H9 (cell line): ENCODE measurements around the gene ZGRF1. TPM values are rescaled to one million over a fixed set of nuclear protein-coding genes. Genes with fewer than 3 reads are reported as not detected.

ENCODE experiments used
- DNase-seq: peaks from one replicate; pipeline ENCODE4 v3.0.0-alpha.2; 2017
- H2AFZ ChIP-seq: one replicate; pipeline ENCODE4 v1.6.1; 2013; ENCODE audit warnings: mild to moderate bottlenecking, low read length, control low read depth, moderate library complexity
- H2AK5ac ChIP-seq: 2 replicates; pipeline ENCODE4 v1.6.1; 2013; ENCODE audit warnings: low read length, control low read depth, mixed read lengths; ENCODE audit not compliant: insufficient read length
- H2BK120ac ChIP-seq: one replicate; pipeline ENCODE4 v1.6.1; 2013; ENCODE audit warnings: low read depth, mild to moderate bottlenecking, low read length, control low read depth, inconsistent platforms; ENCODE audit not compliant: poor library complexity, severe bottlenecking
- H2BK12ac ChIP-seq: 2 replicates; pipeline ENCODE4 v1.6.1; 2013; ENCODE audit warnings: low read length, control low read depth, mixed read lengths, low read depth; ENCODE audit not compliant: insufficient read length
- H2BK15ac ChIP-seq: 2 replicates; pipeline ENCODE4 v1.6.1; 2013; ENCODE audit warnings: low read depth, low read length, control low read depth
- H2BK20ac ChIP-seq: one replicate; pipeline ENCODE4 v1.6.1; 2013; ENCODE audit warnings: low read depth, mild to moderate bottlenecking, low read length, control low read depth, inconsistent platforms; ENCODE audit not compliant: poor library complexity, severe bottlenecking
- H2BK5ac ChIP-seq: 2 replicates; pipeline ENCODE4 v1.6.1; 2013; ENCODE audit warnings: low read length, control low read depth, mixed read lengths; ENCODE audit not compliant: insufficient read length
- H3K14ac ChIP-seq: 2 replicates; pipeline ENCODE4 v1.6.1; 2013; ENCODE audit warnings: low read length, control low read depth; ENCODE audit not compliant: insufficient read depth
- H3K18ac ChIP-seq: 2 replicates; pipeline ENCODE4 v1.6.1; 2013; ENCODE audit warnings: low read depth, mild to moderate bottlenecking, mixed read lengths, low read length, control low read depth; ENCODE audit not compliant: insufficient read length
- H3K23ac ChIP-seq: 2 replicates; pipeline ENCODE4 v1.6.1; 2013; ENCODE audit warnings: low read length, control low read depth, mixed read lengths, low read depth; ENCODE audit not compliant: insufficient read length
- H3K23me2 ChIP-seq: 2 replicates; pipeline ENCODE4 v1.6.1; 2013; ENCODE audit warnings: low read depth, mild to moderate bottlenecking, mixed read lengths, low read length, control low read depth; ENCODE audit not compliant: insufficient read length, poor library complexity, severe bottlenecking
- H3K27ac ChIP-seq: 2 replicates; pipeline ENCODE4 v1.5.1; 2013; ENCODE audit warnings: low read length, control low read depth, mixed read lengths, low read depth; ENCODE audit not compliant: insufficient read length
- H3K27me3 ChIP-seq: 2 replicates; pipeline ENCODE4 v1.6.1; 2013; ENCODE audit warnings: low read length, control low read depth, inconsistent platforms; ENCODE audit not compliant: insufficient read depth
- H3K4ac ChIP-seq: 2 replicates; pipeline ENCODE4 v1.6.1; 2013; ENCODE audit warnings: low read depth, mild to moderate bottlenecking, control low read depth, inconsistent platforms, low read length, moderate library complexity
- H3K4me1 ChIP-seq: 2 replicates; pipeline ENCODE4 v1.6.1; 2013; ENCODE audit warnings: low read length, control low read depth, inconsistent platforms; ENCODE audit not compliant: insufficient read depth
- H3K4me2 ChIP-seq: 2 replicates; pipeline ENCODE4 v1.6.1; 2013; ENCODE audit warnings: low read length, control low read depth, mixed read lengths; ENCODE audit not compliant: insufficient read length, insufficient read depth
- H3K56ac ChIP-seq: 2 replicates; pipeline ENCODE4 v1.6.1; 2013; ENCODE audit warnings: low read depth, mild to moderate bottlenecking, mixed read lengths, low read length, control low read depth; ENCODE audit not compliant: insufficient read length
- H3K79me1 ChIP-seq: 2 replicates; pipeline ENCODE4 v1.6.1; 2013; ENCODE audit warnings: low read depth, mild to moderate bottlenecking, moderate library complexity, low read length, control low read depth, inconsistent platforms; ENCODE audit not compliant: insufficient read depth, poor library complexity, severe bottlenecking
- H3K79me2 ChIP-seq: 2 replicates; pipeline ENCODE4 v1.6.1; 2013; ENCODE audit warnings: low read length, control low read depth, inconsistent platforms; ENCODE audit not compliant: insufficient read depth
- H3K9ac ChIP-seq: 2 replicates; pipeline ENCODE4 v1.6.1; 2013; ENCODE audit warnings: low read length, control low read depth, mixed read lengths; ENCODE audit not compliant: insufficient read length; ENCODE audit errors: extremely low read depth
- H3K9me3 ChIP-seq: one replicate; pipeline ENCODE4 v1.6.1; 2013; ENCODE audit warnings: low read depth, low read length, inconsistent platforms; ENCODE audit not compliant: control insufficient read depth
- H3T11ph ChIP-seq: one replicate; pipeline ENCODE4 v1.6.1; 2013; ENCODE audit warnings: mild to moderate bottlenecking, low read length, control low read depth, inconsistent platforms
- H4K20me1 ChIP-seq: one replicate; pipeline ENCODE4 v1.6.1; 2013; ENCODE audit not compliant: control insufficient read depth, insufficient read length, insufficient read depth
- H4K5ac ChIP-seq: 2 replicates; pipeline ENCODE4 v1.6.1; 2013; ENCODE audit warnings: low read depth, mild to moderate bottlenecking, mixed read lengths, low read length, control low read depth; ENCODE audit not compliant: insufficient read length
- H4K8ac ChIP-seq: replicated peaks from 2 replicates; pipeline ENCODE4 v1.6.1; 2013; ENCODE audit warnings: low read length, control low read depth, mixed read lengths, low read depth; ENCODE audit not compliant: insufficient read length
- H4K91ac ChIP-seq: 2 replicates; pipeline ENCODE4 v1.6.1; 2013; ENCODE audit warnings: low read depth, mild to moderate bottlenecking, moderate library complexity, mixed read lengths, low read length, control low read depth; ENCODE audit not compliant: insufficient read length
- H3K27ac Mint-ChIP-seq, 3 experiments: 2 replicates in 2 of 3; 3 replicates in 1 of 3; pipeline ENCODE4 v1.8.0; 2020 to 2021; ENCODE audit warnings: mixed read lengths in 3 of 3, mild to moderate bottlenecking in 1 of 3, moderate library complexity in 1 of 3
- H3K27me3 Mint-ChIP-seq: 2 replicates; pipeline ENCODE4 v1.8.0; 2021; ENCODE audit warnings: low read depth, mild to moderate bottlenecking, moderate library complexity, mixed read lengths
- H3K36me3 Mint-ChIP-seq, 3 experiments: 2 replicates in 2 of 3; 3 replicates in 1 of 3; pipeline ENCODE4 v1.8.0; 2020 to 2021; ENCODE audit warnings: low read depth in 3 of 3, mixed read lengths in 3 of 3; ENCODE audit not compliant: insufficient read depth in 1 of 3
- H3K4me1 Mint-ChIP-seq, 2 experiments: 2 replicates each; pipeline ENCODE4 v1.8.0; 2020; ENCODE audit warnings: mixed read lengths in 2 of 2
- H3K4me3 Mint-ChIP-seq, 2 experiments: 2 replicates in 1 of 2; 3 replicates in 1 of 2; pipeline ENCODE4 v1.8.0; 2020 to 2021; ENCODE audit warnings: mild to moderate bottlenecking in 2 of 2, mixed read lengths in 2 of 2, moderate library complexity in 1 of 2
- H3K9me3 Mint-ChIP-seq, 2 experiments: 2 replicates in 1 of 2; 3 replicates in 1 of 2; pipeline ENCODE4 v1.8.0; 2020; ENCODE audit warnings: mild to moderate bottlenecking in 2 of 2, mixed read lengths in 2 of 2, moderate library complexity in 1 of 2
- WGBS: extraction: QIAGEN DNeasy Blood & Tissue Kit; methylation state at CpG from one replicate; pipeline ENCODE4 v1.1.7; 2013; ENCODE audit warnings: missing lambda C conversion rate, low lambda C conversion rate, mixed read lengths; ENCODE audit not compliant: insufficient read length; ENCODE audit errors: extremely low coverage; 5-methylcytosine and 5-hydroxymethylcytosine counted together
- total RNA-seq: library from RNA; stranded (reverse); gene quantifications from 2 replicates; pipeline ENCODE4 v1.2.1, GENCODE V29; 2021
- TF ChIP-seq, protein P1 (sequence below): fragments of 200-600 bp; sonication (generic); conservative IDR thresholded peaks from 3 replicates; pipeline ENCODE4 v1.8.0; 2021; ENCODE audit warnings: antibody characterized with exemption, mild to moderate bottlenecking

The ZGRF1 gene
- total RNA-seq, 1 experiment from 2014 or later: 38.3 TPM

- peak overlapping the region in 1 of 2 experiments; percentile 78; a peak in 4 of 5 replicates for H3K4me3 Mint-ChIP-seq
- no peaks in the 10 kb centered on the region for H3K79me1 ChIP-seq
- no peak overlapping the region for H3K9ac ChIP-seq
- no peak overlapping the region for H4K91ac ChIP-seq
- peaks cover 6 to 18% of the 10 kb centered on the region in 2 experiments; a peak in 3 of 5 replicates for H3K9me3 Mint-ChIP-seq
- H2BK20ac ChIP-seq: no peak overlapping the region
- H3K27me3 Mint-ChIP-seq: peaks cover 99% of the 10 kb centered on the region
- WGBS: no CpG with 5 or more reads among the region's 20 CpGs
- H3K56ac ChIP-seq: no peak overlapping the region
- H3T11ph ChIP-seq: no peak overlapping the region
- no peak overlapping the region for H3K27ac ChIP-seq
- no peak overlapping the region for H4K8ac ChIP-seq
- H2AFZ ChIP-seq: no peak overlapping the region
- no peaks in the 10 kb centered on the region; the same call in 1 of the 2 replicates for H3K4me1 ChIP-seq
- DNase-seq: peak; percentile 64
- H2BK5ac ChIP-seq: no peak overlapping the region
- peaks cover 0 to 4% (median 0%) of the 10 kb centered on the region in 3 experiments; a peak in 2 of 7 replicates for H3K36me3 Mint-ChIP-seq
- no peaks in the 10 kb centered on the region for H3K79me2 ChIP-seq
- H3K27me3 ChIP-seq: peaks cover 90% of the 10 kb centered on the region
- H3K23me2 ChIP-seq: peaks cover 32% of the 10 kb centered on the region
- H3K27ac Mint-ChIP-seq: no peak overlapping the region; a peak in 1 of 7 replicates
- no peak overlapping the region for H3K4ac ChIP-seq
- no peaks in the 10 kb centered on the region for H3K9me3 ChIP-seq
- H2BK120ac ChIP-seq: no peak overlapping the region
- no peak overlapping the region for H2AK5ac ChIP-seq
- no peak overlapping the region for H2BK12ac ChIP-seq
- H3K23ac ChIP-seq: no peak overlapping the region
- peaks cover 51 to 68% of the 10 kb centered on the region in 2 experiments for H3K4me1 Mint-ChIP-seq
- H4K20me1 ChIP-seq: no peaks in the 10 kb centered on the region
- no peak overlapping the region for H3K14ac ChIP-seq
- H2BK15ac ChIP-seq: no peak overlapping the region
- H3K18ac ChIP-seq: no peak overlapping the region
- peak overlapping the region; percentile 88 for H3K4me2 ChIP-seq
- H4K5ac ChIP-seq: no peak overlapping the region
- TF ChIP-seq, protein P1, sequence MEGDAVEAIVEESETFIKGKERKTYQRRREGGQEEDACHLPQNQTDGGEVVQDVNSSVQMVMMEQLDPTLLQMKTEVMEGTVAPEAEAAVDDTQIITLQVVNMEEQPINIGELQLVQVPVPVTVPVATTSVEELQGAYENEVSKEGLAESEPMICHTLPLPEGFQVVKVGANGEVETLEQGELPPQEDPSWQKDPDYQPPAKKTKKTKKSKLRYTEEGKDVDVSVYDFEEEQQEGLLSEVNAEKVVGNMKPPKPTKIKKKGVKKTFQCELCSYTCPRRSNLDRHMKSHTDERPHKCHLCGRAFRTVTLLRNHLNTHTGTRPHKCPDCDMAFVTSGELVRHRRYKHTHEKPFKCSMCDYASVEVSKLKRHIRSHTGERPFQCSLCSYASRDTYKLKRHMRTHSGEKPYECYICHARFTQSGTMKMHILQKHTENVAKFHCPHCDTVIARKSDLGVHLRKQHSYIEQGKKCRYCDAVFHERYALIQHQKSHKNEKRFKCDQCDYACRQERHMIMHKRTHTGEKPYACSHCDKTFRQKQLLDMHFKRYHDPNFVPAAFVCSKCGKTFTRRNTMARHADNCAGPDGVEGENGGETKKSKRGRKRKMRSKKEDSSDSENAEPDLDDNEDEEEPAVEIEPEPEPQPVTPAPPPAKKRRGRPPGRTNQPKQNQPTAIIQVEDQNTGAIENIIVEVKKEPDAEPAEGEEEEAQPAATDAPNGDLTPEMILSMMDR: peak; percentile 42; the same call in 1 of the 3 replicates
Observed at GRCh38 chr4:112517067-112517634, 119.6 kb downstream of the ZGRF1 start.
